Iris pigment epithelial cell (primary cell): ENCODE results near the gene DDIT3.

Experiments
- DNase-seq: peaks from one replicate; pipeline ENCODE4 v3.0.0-alpha.2; 2011; ENCODE audit warnings: low read depth

The DDIT3 gene

GRCh38 chr12:57547288-57548012 lies 27.1 kb upstream of the DDIT3 start:
- no peak for DNase-seq

GRCh38 chr12:57546438-57547287 lies 26.3 kb upstream of the DDIT3 start, which contains the start of gene DCTN2:
DCTN2 (minus strand) TSS chr12:57547192; CDS start chr12:57547063, 129 bp downstream.
- DNase-seq: peak; percentile 97

GRCh38 chr12:57545809-57546437 lies 25.6 kb upstream of the DDIT3 start:
- DNase-seq: no peak

- DNase-seq: no peak
Observed at GRCh38 chr12:57543581-57543980, 23.3 kb upstream of the DDIT3 start.

- DNase-seq: no peak
Observed at GRCh38 chr12:57541717-57542116, 21.4 kb upstream of the DDIT3 start.

- DNase-seq: no peak
Observed at GRCh38 chr12:57541001-57541400, 20.7 kb upstream of the DDIT3 start.

GRCh38 chr12:57539134-57539768 lies 18.9 kb upstream of the DDIT3 start:
- no peak for DNase-seq

GRCh38 chr12:57536597-57536942 lies 16.3 kb upstream of the DDIT3 start:
- DNase-seq: no peak

- no peak for DNase-seq
Observed at GRCh38 chr12:57535764-57536596, 15.7 kb upstream of the DDIT3 start.

- DNase-seq: no peak
Observed at GRCh38 chr12:57534991-57535543, 14.8 kb upstream of the DDIT3 start.

GRCh38 chr12:57534250-57534649 lies 13.9 kb upstream of the DDIT3 start:
- DNase-seq: no peak

- DNase-seq: no peak
Observed at GRCh38 chr12:57533108-57533507, 12.8 kb upstream of the DDIT3 start.

- no peak for DNase-seq
Observed at GRCh38 chr12:57531836-57532235, 11.5 kb upstream of the DDIT3 start.

GRCh38 chr12:57530396-57531142 lies 10.3 kb upstream of the DDIT3 start:
- no peak for DNase-seq

GRCh38 chr12:57529831-57530230 lies 9.5 kb upstream of the DDIT3 start:
- DNase-seq: no peak

- DNase-seq: no peak
Observed at GRCh38 chr12:57528831-57529555, 8.7 kb upstream of the DDIT3 start.

GRCh38 chr12:57528176-57528575 lies 7.9 kb upstream of the DDIT3 start:
- DNase-seq: no peak

GRCh38 chr12:57527184-57527583 lies 6.9 kb upstream of the DDIT3 start:
- DNase-seq: no peak

- no peak for DNase-seq
Observed at GRCh38 chr12:57526477-57527126, 6.3 kb upstream of the DDIT3 start.
